Measurements from ENCODE around the gene RRAGD.

DNA sequence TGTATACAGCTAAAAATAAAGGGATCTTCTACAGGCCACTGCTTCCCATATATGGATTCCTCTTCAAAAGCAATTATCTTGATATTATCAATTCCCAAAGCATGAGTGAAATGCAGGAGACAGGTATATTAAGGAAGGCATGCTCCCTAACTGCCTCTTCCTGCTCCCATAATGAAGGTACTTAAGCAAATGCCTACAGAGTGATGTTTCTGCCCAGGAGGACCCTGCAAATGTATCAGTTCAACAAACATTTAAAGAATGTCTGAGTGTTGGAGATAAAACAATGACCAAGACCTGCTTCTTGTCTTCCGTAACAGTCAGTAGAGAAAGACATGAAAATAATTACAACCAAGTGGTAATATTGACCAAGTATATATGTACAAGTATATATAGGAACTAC lies 63.7 kb downstream of the RRAGD start:
- TF ChIP-seq, protein P1, sequence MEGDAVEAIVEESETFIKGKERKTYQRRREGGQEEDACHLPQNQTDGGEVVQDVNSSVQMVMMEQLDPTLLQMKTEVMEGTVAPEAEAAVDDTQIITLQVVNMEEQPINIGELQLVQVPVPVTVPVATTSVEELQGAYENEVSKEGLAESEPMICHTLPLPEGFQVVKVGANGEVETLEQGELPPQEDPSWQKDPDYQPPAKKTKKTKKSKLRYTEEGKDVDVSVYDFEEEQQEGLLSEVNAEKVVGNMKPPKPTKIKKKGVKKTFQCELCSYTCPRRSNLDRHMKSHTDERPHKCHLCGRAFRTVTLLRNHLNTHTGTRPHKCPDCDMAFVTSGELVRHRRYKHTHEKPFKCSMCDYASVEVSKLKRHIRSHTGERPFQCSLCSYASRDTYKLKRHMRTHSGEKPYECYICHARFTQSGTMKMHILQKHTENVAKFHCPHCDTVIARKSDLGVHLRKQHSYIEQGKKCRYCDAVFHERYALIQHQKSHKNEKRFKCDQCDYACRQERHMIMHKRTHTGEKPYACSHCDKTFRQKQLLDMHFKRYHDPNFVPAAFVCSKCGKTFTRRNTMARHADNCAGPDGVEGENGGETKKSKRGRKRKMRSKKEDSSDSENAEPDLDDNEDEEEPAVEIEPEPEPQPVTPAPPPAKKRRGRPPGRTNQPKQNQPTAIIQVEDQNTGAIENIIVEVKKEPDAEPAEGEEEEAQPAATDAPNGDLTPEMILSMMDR (IDR thresholded peaks at IDR 0.05): no peak
- no peak for TF ChIP-seq POLR2A (IDR thresholded peaks at IDR 0.05)

Data from Peyer's patch (tissue), 4 donors.